B cell (primary cell): ENCODE measurements around the gene DYTN. TPM values are rescaled to one million over a fixed set of nuclear protein-coding genes. Genes with fewer than 3 reads are reported as not detected.

Experiments
- ATAC-seq: fragments of 200-7000 bp; cut with Tn5 transposase; one replicate; pipeline ENCODE4 v1.10.0; 2021; ENCODE audit warnings: low read depth, mild to moderate bottlenecking, moderate number of reproducible peaks, moderate library complexity
- CTCF ChIA-PET: fragments of 350-600 bp; sonication (Branson Sonifier 250); formaldehyde crosslinking; loops from one replicate; lab custom pipeline; 2021; ENCODE audit warnings: antibody characterized with exemption, inconsistent platforms; lab: Charles Lee
- POLR2A ChIA-PET: fragments of 350-600 bp; sonication (Branson Sonifier 250); formaldehyde crosslinking; loops from one replicate; lab custom pipeline; 2021; ENCODE audit warnings: antibody characterized with exemption; lab: Charles Lee
- DNase-seq: peaks from one replicate; pipeline ENCODE4 v3.0.0; 2013
- H2AFZ ChIP-seq: 2 replicates; pipeline ENCODE4 v1.6.1; 2012; ENCODE audit warnings: mild to moderate bottlenecking, low read depth, low read length; ENCODE audit not compliant: insufficient read depth, poor library complexity, severe bottlenecking
- H3K27ac ChIP-seq, 2 donors: 1 replicate in 1 of 2; 2 replicates in 1 of 2; pipeline ENCODE4 v1.5.1; 2012 to 2013; ENCODE audit warnings: low read length in 2 of 2, mild to moderate bottlenecking in 2 of 2, moderate library complexity in 1 of 2
- H3K27me3 ChIP-seq, 4 experiments: fragments of 200-600 bp in 1 of 4; sonication (generic) in 1 of 4; replicated peaks in 1 of 4; 1 replicate in 2 of 4; 2 replicates in 2 of 4; pipeline versions ENCODE4 v1.6.1 to v1.7.0; 2013 to 2016; ENCODE audit warnings: low read length in 3 of 4, mild to moderate bottlenecking in 2 of 4, mixed read lengths in 1 of 4, moderate library complexity in 1 of 4; ENCODE audit not compliant: insufficient read depth in 4 of 4, control insufficient read depth in 3 of 4; ENCODE audit errors: control extremely low read depth in 1 of 4
- H3K36me3 ChIP-seq, 2 experiments: replicated peaks in 1 of 2; 1 replicate in 1 of 2; 2 replicates in 1 of 2; pipeline versions ENCODE4 v1.6.1 to v1.7.1; 2013; ENCODE audit warnings: low read length in 1 of 2; ENCODE audit not compliant: insufficient read depth in 2 of 2, control insufficient read depth in 1 of 2; ENCODE audit errors: control extremely low read depth in 1 of 2, extremely low read depth in 1 of 2
- H3K4me1 ChIP-seq, 2 donors: fragments of 200-600 bp in 1 of 2; sonication (generic) in 1 of 2; 1 replicate in 1 of 2; 2 replicates in 1 of 2; pipeline versions ENCODE4 v1.5.1 to v1.6.1; 2013 to 2017; ENCODE audit warnings: low read length in 2 of 2; ENCODE audit not compliant: control insufficient read depth in 2 of 2, insufficient read depth in 2 of 2
- H3K4me2 ChIP-seq: replicated peaks from 2 replicates; pipeline ENCODE3; 2012; ENCODE audit warnings: mild to moderate bottlenecking, low read depth, low read length; ENCODE audit not compliant: poor library complexity, severe bottlenecking
- H3K4me3 ChIP-seq, 5 experiments: fragments of 200-600 bp in 1 of 5; sonication (generic) in 1 of 5; 1 replicate in 3 of 5; 2 replicates in 2 of 5; pipeline versions ENCODE4 v1.5.1 to v1.7.0; 2011 to 2016; ENCODE audit warnings: low read length in 4 of 5, mild to moderate bottlenecking in 4 of 5, low read depth in 2 of 5, control low read depth in 1 of 5, moderate library complexity in 1 of 5; ENCODE audit not compliant: insufficient read depth in 1 of 5; ENCODE audit errors: control extremely low read depth in 1 of 5, extremely low read depth in 1 of 5
- H3K79me2 ChIP-seq: fragments of 200-600 bp; sonication (generic); one replicate; pipeline ENCODE4 v1.6.0; 2016; ENCODE audit warnings: low read length; ENCODE audit not compliant: control insufficient read depth, insufficient read depth
- H3K9ac ChIP-seq: fragments of 200-600 bp; sonication (generic); 2 replicates; pipeline ENCODE4 v1.6.1; 2017; ENCODE audit warnings: mild to moderate bottlenecking, low read length, moderate library complexity
- H3K9me3 ChIP-seq, 3 donors: one replicate each; pipeline versions ENCODE4 v1.6.1 to v1.7.1; 2013; ENCODE audit warnings: low read length in 2 of 3; ENCODE audit not compliant: control insufficient read depth in 2 of 3, insufficient read depth in 1 of 3; ENCODE audit errors: control extremely low read depth in 1 of 3
- H4K20me1 ChIP-seq: 2 replicates; pipeline ENCODE4 v1.6.0; 2012; ENCODE audit warnings: mild to moderate bottlenecking, low read length; ENCODE audit not compliant: insufficient read depth, control insufficient read depth, poor library complexity, severe bottlenecking
- H3K27ac Mint-ChIP-seq: one replicate; pipeline ENCODE4 v1.8.0; 2021; ENCODE audit warnings: mixed read lengths
- H3K27me3 Mint-ChIP-seq: one replicate; pipeline ENCODE4 v1.8.0; 2021; ENCODE audit warnings: mixed read lengths
- H3K4me1 Mint-ChIP-seq: one replicate; pipeline ENCODE4 v1.8.0; 2021; ENCODE audit warnings: mixed read lengths
- H3K4me3 Mint-ChIP-seq: one replicate; pipeline ENCODE4 v1.8.0; 2021; ENCODE audit warnings: mixed read lengths
- H3K9me3 Mint-ChIP-seq: one replicate; pipeline ENCODE4 v1.8.0; 2022; ENCODE audit warnings: mixed read lengths; ENCODE audit not compliant: insufficient read depth
- EZH2 ChIP-seq: IDR thresholded peaks from 2 replicates; pipeline ENCODE4 v1.6.1; 2012; ENCODE audit warnings: borderline replicate concordance, low read depth, mild to moderate bottlenecking, moderate library complexity, low read length; ENCODE audit not compliant: insufficient read depth, poor library complexity, severe bottlenecking
- WGBS: methylation state at CpG from one replicate; pipeline ENCODE4 v1.1.5; 2013; ENCODE audit warnings: missing lambda C conversion rate; ENCODE audit not compliant: insufficient coverage; 5-methylcytosine and 5-hydroxymethylcytosine counted together
- intact Hi-C: fragments of 100-400 bp; cut with micrococcal nuclease; formaldehyde crosslinking; loops from one replicate; pipeline ENCODE4 v1.10.0; 2022
- polyA plus RNA-seq: library from polyadenylated mRNA; depleted of rRNA; stranded (reverse); fragments of >200 nt; gene quantifications from 2 replicates; pipeline ENCODE4 v1.2.3, GENCODE V29; 2012
- total RNA-seq, 2 donors: library from RNA; stranded (reverse); fragments of 120-200 nt in 1 of 2; gene quantifications; 1 replicate in 1 of 2; 2 replicates in 1 of 2; pipeline versions ENCODE4 v1.2.3 to v1.2.4, GENCODE V29; 2013 to 2022
- TF ChIP-seq, protein P1 (sequence below): fragments of 200-600 bp; IDR thresholded peaks from one replicate; pipeline ENCODE4 v1.8.0; 2022; ENCODE audit warnings: antibody characterized with exemption, mild to moderate bottlenecking

DYTN gene
- total and polyA plus RNA-seq, 2 donors (not counting 1 experiment from before 2014, with no cell fraction given), result not detected

- no peak overlapping the region for H3K4me3 ChIP-seq
- intact Hi-C loops, result no loop called here
These were observed 61.1 kb downstream of the DYTN start for GRCh38 chr2:206657087-206657486.

GRCh38 chr2:206647985-206648384 is 70.2 kb downstream of the DYTN start:
- no peak overlapping the region for H3K4me3 ChIP-seq
- intact Hi-C loops, result no loop called here
- no CpG with 5 or more reads among the region's 1 CpG for WGBS

More at GRCh38 chr2:206657087-206657486, 61.1 kb downstream of the DYTN start:
- Mint-ChIP-seq H3K4me1 (no peaks in the 10 kb centered on the region), H3K27me3 (peaks cover 9% of the 10 kb centered on the region), H3K27ac (no peak overlapping the region), H3K9me3 (no peaks in the 10 kb centered on the region), H3K4me3 (no peak overlapping the region)
- ATAC-seq (no peak), DNase-seq (no peak)
- Histone ChIP-seq H3K4me2 (no peak overlapping the region), H3K79me2 (no peaks in the 10 kb centered on the region), H3K27ac (no peak overlapping the region), H3K36me3 (no peaks in the 10 kb centered on the region), H3K9me3 (peaks cover 1 to 8% (median 4%) of the 10 kb centered on the region in 3 donors), H3K9ac (no peak overlapping the region), H3K27me3 (peaks cover 0 to 4% (median 2%) of the 10 kb centered on the region in 4 experiments), H4K20me1 (no peaks in the 10 kb centered on the region), H3K4me1 (no peaks in the 10 kb centered on the region), H2AFZ (no peak overlapping the region)
- no peak for TF ChIP-seq EZH2
- TF ChIP-seq, protein P1, sequence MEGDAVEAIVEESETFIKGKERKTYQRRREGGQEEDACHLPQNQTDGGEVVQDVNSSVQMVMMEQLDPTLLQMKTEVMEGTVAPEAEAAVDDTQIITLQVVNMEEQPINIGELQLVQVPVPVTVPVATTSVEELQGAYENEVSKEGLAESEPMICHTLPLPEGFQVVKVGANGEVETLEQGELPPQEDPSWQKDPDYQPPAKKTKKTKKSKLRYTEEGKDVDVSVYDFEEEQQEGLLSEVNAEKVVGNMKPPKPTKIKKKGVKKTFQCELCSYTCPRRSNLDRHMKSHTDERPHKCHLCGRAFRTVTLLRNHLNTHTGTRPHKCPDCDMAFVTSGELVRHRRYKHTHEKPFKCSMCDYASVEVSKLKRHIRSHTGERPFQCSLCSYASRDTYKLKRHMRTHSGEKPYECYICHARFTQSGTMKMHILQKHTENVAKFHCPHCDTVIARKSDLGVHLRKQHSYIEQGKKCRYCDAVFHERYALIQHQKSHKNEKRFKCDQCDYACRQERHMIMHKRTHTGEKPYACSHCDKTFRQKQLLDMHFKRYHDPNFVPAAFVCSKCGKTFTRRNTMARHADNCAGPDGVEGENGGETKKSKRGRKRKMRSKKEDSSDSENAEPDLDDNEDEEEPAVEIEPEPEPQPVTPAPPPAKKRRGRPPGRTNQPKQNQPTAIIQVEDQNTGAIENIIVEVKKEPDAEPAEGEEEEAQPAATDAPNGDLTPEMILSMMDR, result no peak
- ChIA-PET POLR2A (no interaction called here), CTCF (no interaction called here)
- WGBS, result no CpG with 5 or more reads among the region's 1 CpG

More at GRCh38 chr2:206647985-206648384, 70.2 kb downstream of the DYTN start:
- Mint-ChIP-seq H3K4me1 (no peaks in the 10 kb centered on the region), H3K27ac (no peak overlapping the region), H3K4me3 (no peak overlapping the region), H3K27me3 (peaks cover 15% of the 10 kb centered on the region), H3K9me3 (no peaks in the 10 kb centered on the region)
- Histone ChIP-seq H3K4me2 (no peak overlapping the region), H3K27ac (no peak overlapping the region), H3K27me3 (peaks cover 0 to 5% (median 2%) of the 10 kb centered on the region in 4 experiments), H3K9ac (no peak overlapping the region), H3K36me3 (no peaks in the 10 kb centered on the region), H3K79me2 (no peaks in the 10 kb centered on the region), H4K20me1 (no peaks in the 10 kb centered on the region), H2AFZ (no peak overlapping the region), H3K4me1 (no peaks in the 10 kb centered on the region), H3K9me3 (no peaks in the 10 kb centered on the region)
- POLR2A ChIA-PET, result no interaction called here
- DNase-seq, result no peak
- ATAC-seq, result no peak
- TF ChIP-seq, protein P1, result no peak
- TF ChIP-seq EZH2, result no peak
- CTCF ChIA-PET, result no interaction called here
